ENCODE measurements around the gene AKAP9.

GRCh38 chr7:92056286-92056685, 115.6 kb downstream of the AKAP9 start:
- no peak for TF ChIP-seq POLR2A (IDR thresholded peaks at IDR 0.05)
- TF ChIP-seq CTCF (IDR thresholded peaks at IDR 0.05) = no peak

Measured in esophagus squamous epithelium (tissue), 4 donors.